ENCODE measurements around the gene VAC14. TPM values are rescaled to one million over a fixed set of nuclear protein-coding genes. Genes with fewer than 3 reads are reported as not detected.

VAC14 gene
- total RNA-seq, 4 donors from 2014 or later = 44.0 to 106 (median 64.5) TPM

DNA sequence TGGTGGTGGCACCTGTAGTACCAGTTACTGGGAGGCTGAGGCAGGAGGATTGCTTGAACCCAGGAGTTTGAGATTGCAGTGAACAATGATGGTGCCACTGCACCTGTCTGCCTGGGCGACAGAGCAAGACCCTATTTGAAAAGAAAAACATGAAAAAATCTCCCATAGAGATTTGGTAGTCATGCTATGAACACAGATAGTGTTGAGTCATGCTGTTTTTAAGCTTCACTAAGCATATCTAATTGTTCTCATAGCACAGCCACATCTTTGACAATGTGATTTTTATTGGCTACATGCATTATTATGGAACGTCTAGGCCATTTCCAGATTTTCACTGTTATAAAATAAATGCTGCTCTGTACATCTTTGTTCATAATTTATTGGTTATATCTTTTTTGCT, 148.6 kb downstream of the VAC14 start:
- Histone ChIP-seq H3K36me3 (no peaks in the 10 kb centered on the region), H3K27ac (no peak overlapping the region), H3K4me1 (peaks cover 0 to 8% (median 2%) of the 10 kb centered on the region in 4 donors), H3K9me3 (no peaks in the 10 kb centered on the region), H3K27me3 (no peaks in the 10 kb centered on the region), H3K4me3 (no peak overlapping the region)
- DNase-seq = no peak
- TF ChIP-seq, protein P1, sequence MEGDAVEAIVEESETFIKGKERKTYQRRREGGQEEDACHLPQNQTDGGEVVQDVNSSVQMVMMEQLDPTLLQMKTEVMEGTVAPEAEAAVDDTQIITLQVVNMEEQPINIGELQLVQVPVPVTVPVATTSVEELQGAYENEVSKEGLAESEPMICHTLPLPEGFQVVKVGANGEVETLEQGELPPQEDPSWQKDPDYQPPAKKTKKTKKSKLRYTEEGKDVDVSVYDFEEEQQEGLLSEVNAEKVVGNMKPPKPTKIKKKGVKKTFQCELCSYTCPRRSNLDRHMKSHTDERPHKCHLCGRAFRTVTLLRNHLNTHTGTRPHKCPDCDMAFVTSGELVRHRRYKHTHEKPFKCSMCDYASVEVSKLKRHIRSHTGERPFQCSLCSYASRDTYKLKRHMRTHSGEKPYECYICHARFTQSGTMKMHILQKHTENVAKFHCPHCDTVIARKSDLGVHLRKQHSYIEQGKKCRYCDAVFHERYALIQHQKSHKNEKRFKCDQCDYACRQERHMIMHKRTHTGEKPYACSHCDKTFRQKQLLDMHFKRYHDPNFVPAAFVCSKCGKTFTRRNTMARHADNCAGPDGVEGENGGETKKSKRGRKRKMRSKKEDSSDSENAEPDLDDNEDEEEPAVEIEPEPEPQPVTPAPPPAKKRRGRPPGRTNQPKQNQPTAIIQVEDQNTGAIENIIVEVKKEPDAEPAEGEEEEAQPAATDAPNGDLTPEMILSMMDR (IDR thresholded peaks at IDR 0.05) = no peak
- TF ChIP-seq POLR2A (IDR thresholded peaks at IDR 0.05) = no peak

DNA sequence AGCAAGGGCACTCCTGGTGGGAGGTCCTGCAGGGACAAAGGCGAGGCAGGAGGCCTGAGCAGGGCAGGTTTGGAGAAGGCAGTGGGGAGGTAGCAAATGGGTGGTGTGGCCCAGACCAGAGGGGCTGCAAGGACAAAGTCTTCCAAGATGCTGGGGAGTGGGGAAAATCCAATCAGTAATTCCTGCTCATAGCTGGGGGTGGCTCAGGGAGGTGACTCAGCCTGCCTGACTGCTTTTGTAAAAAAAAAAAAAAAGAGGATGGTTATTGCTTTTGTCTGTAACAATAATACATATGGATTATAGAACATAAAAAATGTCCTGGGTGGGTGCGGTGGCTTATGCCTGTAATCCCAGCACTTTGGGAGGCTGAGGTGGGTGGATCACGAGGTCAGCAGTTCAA, 149.4 kb downstream of the VAC14 start:
- Histone ChIP-seq H3K4me1 (peaks cover 0 to 8% (median 2%) of the 10 kb centered on the region in 4 donors), H3K4me3 (no peak overlapping the region), H3K36me3 (no peaks in the 10 kb centered on the region), H3K27ac (no peak overlapping the region), H3K27me3 (no peaks in the 10 kb centered on the region), H3K9me3 (no peaks in the 10 kb centered on the region)
- TF ChIP-seq POLR2A (IDR thresholded peaks at IDR 0.05) = no peak
- TF ChIP-seq, protein P1 (IDR thresholded peaks at IDR 0.05) = no peak
- DNase-seq = no peak

DNA sequence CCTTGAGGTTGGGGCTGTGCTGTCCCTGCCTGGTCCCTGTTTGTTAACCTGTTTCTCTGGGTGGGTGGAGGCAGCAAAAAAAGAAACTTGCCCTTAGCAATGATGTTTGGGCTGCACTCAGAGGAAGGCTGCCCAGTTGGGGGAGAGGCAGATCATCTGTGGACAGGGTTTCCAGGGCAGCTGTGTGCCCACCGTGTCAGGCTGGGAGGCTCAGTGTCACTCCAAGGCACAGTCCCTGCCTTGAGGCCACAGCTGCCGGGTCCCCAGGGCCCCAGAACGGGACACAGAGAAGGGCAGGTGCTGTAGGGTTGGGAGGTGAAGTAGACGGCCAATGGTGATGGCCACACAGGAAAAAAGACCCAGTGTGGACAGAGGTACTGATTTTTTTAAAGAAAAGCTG, 150.7 kb downstream of the VAC14 start:
- DNase-seq = no peak

DNA sequence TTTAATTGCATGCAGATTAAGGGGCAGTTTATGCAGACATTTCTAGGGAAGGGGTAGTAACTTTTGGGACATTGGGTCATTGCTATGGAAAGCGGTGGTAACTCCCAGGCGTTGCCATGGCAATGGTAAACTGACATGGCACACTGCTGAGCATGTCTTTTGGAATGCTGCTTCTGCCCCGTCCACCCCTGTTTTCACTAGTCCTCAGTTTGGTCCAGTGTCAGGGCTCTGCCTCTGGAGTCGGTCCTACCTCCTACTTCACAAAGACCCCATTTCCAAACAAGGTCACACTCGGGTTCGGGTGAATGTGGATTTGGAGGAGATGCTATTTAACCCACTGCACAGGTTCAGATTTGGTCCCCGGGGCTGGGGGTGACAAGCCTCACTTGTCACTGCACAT, 151.7 kb downstream of the VAC14 start:
- peaks cover 0 to 4% (median 2%) of the 10 kb centered on the region in 4 donors for H3K4me1 ChIP-seq

More for the DNA sequence above, 150.7 kb downstream of the VAC14 start:
- no peaks in the 10 kb centered on the region for H3K36me3 ChIP-seq
- no peaks in the 10 kb centered on the region for H3K27me3 ChIP-seq
- no peak for TF ChIP-seq POLR2A (IDR thresholded peaks at IDR 0.05)
- TF ChIP-seq, protein P1 (IDR thresholded peaks at IDR 0.05) = no peak
- H3K4me3 ChIP-seq = no peak overlapping the region
- H3K4me1 ChIP-seq = peaks cover 0 to 8% (median 2%) of the 10 kb centered on the region in 4 donors
- no peak overlapping the region for H3K27ac ChIP-seq
- no peaks in the 10 kb centered on the region for H3K9me3 ChIP-seq

DNA sequence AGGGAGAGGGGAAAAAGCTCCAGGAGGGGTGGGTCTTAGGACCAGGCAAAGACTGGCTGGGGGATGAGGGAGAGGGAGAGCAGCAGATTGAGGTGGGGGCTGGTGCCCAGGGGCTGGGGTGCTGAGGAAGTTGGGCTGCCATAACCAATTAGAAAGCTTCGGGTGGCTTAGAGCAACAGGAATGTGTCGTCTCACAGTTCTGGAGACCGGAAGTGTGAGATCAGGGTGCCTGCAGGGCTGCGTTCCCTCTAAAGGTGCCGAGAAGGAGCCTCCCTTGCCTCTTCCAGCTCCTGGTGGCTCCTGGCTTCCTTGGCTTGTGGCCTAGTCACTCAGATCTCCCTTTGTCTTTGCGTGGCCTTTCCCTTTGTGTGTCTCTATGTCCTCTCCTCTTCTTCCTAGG, 152.4 kb downstream of the VAC14 start:
- no peak overlapping the region for H3K4me3 ChIP-seq
- no peaks in the 10 kb centered on the region for H3K9me3 ChIP-seq
- no peaks in the 10 kb centered on the region for H3K27me3 ChIP-seq
- no peak overlapping the region for H3K27ac ChIP-seq
- no peak for DNase-seq
- H3K36me3 ChIP-seq = no peaks in the 10 kb centered on the region
- no peaks in the 10 kb centered on the region for H3K4me1 ChIP-seq
- no peak for TF ChIP-seq POLR2A (IDR thresholded peaks at IDR 0.05)
- TF ChIP-seq, protein P1 (IDR thresholded peaks at IDR 0.05) = no peak

More for the DNA sequence above, 151.7 kb downstream of the VAC14 start:
- Histone ChIP-seq H3K36me3 (no peaks in the 10 kb centered on the region), H3K27ac (no peak overlapping the region), H3K4me3 (no peak overlapping the region), H3K9me3 (no peaks in the 10 kb centered on the region), H3K27me3 (no peaks in the 10 kb centered on the region)
- no peak for DNase-seq
- no peak for TF ChIP-seq POLR2A (IDR thresholded peaks at IDR 0.05)
- TF ChIP-seq, protein P1 (IDR thresholded peaks at IDR 0.05) = no peak

All from Peyer's patch (tissue), 4 donors.